GM13976 (cell line): Measurements from ENCODE around the gene TTLL3.
"Not testable (repeated sequence)": the region's sequence is repeated elsewhere in the genome, so short reads cannot be mapped to it uniquely, and the experiment has no call there.

ENCODE experiments used
- DNase-seq: peaks from one replicate; pipeline ENCODE4 v3.0.0; 2012; ENCODE audit warnings: low spot score
- CTCF ChIP-seq: IDR thresholded peaks from 2 replicates; pipeline ENCODE4 v1.5.1; 2012; ENCODE audit warnings: borderline replicate concordance, mild to moderate bottlenecking; ENCODE audit not compliant: insufficient read depth; ENCODE audit errors: extremely low read depth, missing control alignments, control extremely low read depth
- in situ Hi-C: fragments of 300-500 bp; cut with MboI; formaldehyde crosslinking; loops from one replicate; pipeline ENCODE4 v1.12.0; 2022; ENCODE audit warnings: low sequenced_read_pairs, mixed read lengths, inconsistent platforms; ENCODE audit not compliant: unreplicated experiment

TTLL3 gene

GRCh38 chr3:9866639-9867038 is 56.6 kb downstream of the TTLL3 start:
- in situ Hi-C loops = no loop called here
- DNase-seq = no peak

GRCh38 chr3:9867106-9867505 is 57.0 kb downstream of the TTLL3 start:
- DNase-seq = no peak
- in situ Hi-C loops = no loop called here
- no peak for TF ChIP-seq CTCF

More at GRCh38 chr3:9866639-9867038, 56.6 kb downstream of the TTLL3 start:
- TF ChIP-seq CTCF = no peak

GRCh38 chr3:9869955-9870354 is 59.9 kb downstream of the TTLL3 start:
- in situ Hi-C loops = no loop called here
- DNase-seq = no peak
- TF ChIP-seq CTCF = no peak

- in situ Hi-C loops = no loop called here
- DNase-seq = no peak
- TF ChIP-seq CTCF = no peak
Measured at GRCh38 chr3:9870978-9871377, 60.9 kb downstream of the TTLL3 start.

- DNase-seq, in situ Hi-C loops: not testable (repeated sequence)
Measured at GRCh38 chr3:9872067-9872466, 62.0 kb downstream of the TTLL3 start.

- no peak for TF ChIP-seq CTCF
- DNase-seq = no peak
- in situ Hi-C loops = no loop called here
Measured at GRCh38 chr3:9875448-9875847, 65.4 kb downstream of the TTLL3 start.

GRCh38 chr3:9876255-9876654 is 66.2 kb downstream of the TTLL3 start:
- DNase-seq, in situ Hi-C loops: not testable (repeated sequence)

- in situ Hi-C loops = no loop called here
- DNase-seq = no peak
Measured at GRCh38 chr3:9876991-9877390, 66.9 kb downstream of the TTLL3 start.

More at GRCh38 chr3:9876991-9877390, 66.9 kb downstream of the TTLL3 start:
- no peak for TF ChIP-seq CTCF
